IPS-18a (cell line): ENCODE measurements around the gene B4GALNT1.
"Not testable (repeated sequence)": the region's sequence is repeated elsewhere in the genome, so short reads cannot be mapped to it uniquely, and the experiment has no call there.

Experiments
- H3K27ac ChIP-seq: one replicate; pipeline ENCODE4 v1.5.1; 2013; ENCODE audit warnings: low read length
- H3K27me3 ChIP-seq: one replicate; pipeline ENCODE4 v1.6.1; 2013; ENCODE audit warnings: mild to moderate bottlenecking, low read length; ENCODE audit not compliant: control insufficient read depth, insufficient read depth
- H3K36me3 ChIP-seq: one replicate; pipeline ENCODE4 v1.6.1; 2013; ENCODE audit warnings: low read depth, low read length; ENCODE audit not compliant: control insufficient read depth
- H3K4me1 ChIP-seq: one replicate; pipeline ENCODE4 v1.6.1; 2013; ENCODE audit warnings: low read depth, low read length; ENCODE audit not compliant: control insufficient read depth
- H3K4me3 ChIP-seq: one replicate; pipeline ENCODE4 v1.5.1; 2013; ENCODE audit warnings: low read length
- H3K9ac ChIP-seq: one replicate; pipeline ENCODE4 v1.6.1; 2013; ENCODE audit warnings: mild to moderate bottlenecking, low read length, moderate library complexity
- H3K9me3 ChIP-seq: one replicate; pipeline ENCODE4 v1.6.1; 2013; ENCODE audit warnings: low read depth, low read length; ENCODE audit not compliant: control insufficient read depth

The B4GALNT1 gene

DNA sequence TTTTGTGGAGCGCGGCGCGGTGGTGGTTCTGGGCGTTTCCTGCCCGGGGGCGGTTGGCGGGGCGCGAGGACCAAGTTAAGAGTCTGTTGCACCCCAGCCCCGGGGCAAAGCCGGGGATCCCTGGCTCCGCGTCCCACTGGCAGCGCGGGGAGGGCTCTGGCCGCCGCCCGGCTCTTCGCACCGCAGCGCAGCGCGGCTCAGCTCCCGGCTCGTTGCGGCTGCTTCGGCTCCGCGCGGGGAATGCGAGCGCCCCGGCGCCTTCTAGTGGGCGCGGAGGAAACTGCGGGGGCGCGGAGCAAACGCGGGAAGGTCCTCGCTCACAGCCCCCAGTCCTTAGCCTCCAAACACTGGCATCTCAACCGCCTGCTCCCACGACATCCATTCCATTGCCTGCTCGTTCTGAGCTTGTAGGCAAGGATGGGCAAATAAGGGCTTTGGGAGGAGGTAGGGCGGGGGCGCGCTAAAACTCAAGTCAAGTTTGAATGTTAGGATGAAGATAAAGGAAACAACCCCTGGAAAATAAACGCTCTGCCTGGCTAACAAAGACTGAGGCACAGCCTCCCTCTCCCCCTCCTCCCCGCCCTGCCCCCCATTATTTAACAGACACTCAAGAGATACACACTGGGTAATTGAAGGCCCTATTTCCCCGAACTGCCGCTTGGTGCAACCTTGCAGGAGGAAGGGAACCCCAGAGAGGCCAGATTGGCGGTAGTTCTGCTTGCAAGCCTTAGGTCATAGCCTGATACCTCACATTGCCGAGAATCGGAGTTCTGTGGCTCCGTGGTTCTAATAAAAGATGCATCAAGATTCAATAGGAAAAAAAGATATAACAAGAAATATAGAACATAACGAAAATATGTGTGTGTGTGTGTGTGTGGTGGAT lies at the start of gene B4GALNT1:
B4GALNT1 (minus strand) TSS at position 244 of the 883 bp plus-strand sequence. CDS start 1,069 bp downstream, outside the sequence.
- no peaks in the 10 kb centered on the region for H3K9me3 ChIP-seq
- peaks cover 7% of the 10 kb centered on the region for H3K4me1 ChIP-seq
- H3K27me3 ChIP-seq, result peaks cover 70% of the 10 kb centered on the region
- H3K4me3 ChIP-seq, result peak within 1 kb of the TSS; percentile 52
- H3K9ac ChIP-seq, result no peak within 1 kb of the TSS
- H3K36me3 ChIP-seq, result no peaks in the 10 kb centered on the region
- H3K27ac ChIP-seq, result no peak within 1 kb of the TSS

DNA sequence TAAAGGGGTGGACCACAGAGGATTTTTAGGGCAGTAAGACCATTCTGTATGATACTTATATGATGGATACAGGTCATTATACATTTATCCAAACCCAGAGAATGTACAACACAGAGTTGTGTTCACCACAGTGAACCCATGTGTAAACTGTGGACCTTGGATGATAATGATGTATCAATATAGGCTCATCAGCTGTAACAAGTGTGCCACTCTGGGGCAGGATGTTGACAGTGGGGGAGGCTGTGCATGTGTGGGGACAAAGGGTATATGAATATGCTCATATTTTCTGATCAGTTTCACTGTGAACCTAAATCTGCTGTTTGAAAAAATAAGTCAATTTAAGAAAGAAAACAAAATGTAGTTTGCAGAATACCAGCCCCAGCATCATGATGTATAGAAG lies 46.7 kb upstream of the B4GALNT1 start:
- H3K4me3 ChIP-seq, result no peak overlapping the region

DNA sequence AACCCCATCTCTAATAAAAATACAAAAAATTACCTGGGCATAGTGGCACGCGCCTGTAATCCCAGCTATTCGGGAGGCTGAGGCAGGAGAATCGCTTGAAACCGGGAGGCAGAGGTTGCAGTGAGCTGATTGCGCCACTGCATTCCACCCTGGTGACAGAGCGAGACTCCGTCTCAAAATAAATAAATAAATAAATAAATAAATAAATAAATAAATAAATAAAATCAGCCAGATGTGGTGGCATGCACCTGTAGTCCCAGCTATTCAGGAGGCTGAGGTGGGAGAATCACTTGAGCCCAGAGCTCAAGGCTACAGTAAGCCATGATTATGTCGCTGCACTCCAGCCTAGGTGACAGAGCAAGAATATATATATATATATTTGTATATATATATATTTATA lies 44.9 kb upstream of the B4GALNT1 start:
- not testable (repeated sequence) for H3K9me3 ChIP-seq, H3K27me3 ChIP-seq, H3K27ac ChIP-seq, H3K9ac ChIP-seq, H3K4me3 ChIP-seq, H3K4me1 ChIP-seq, H3K36me3 ChIP-seq

More for the DNA sequence above, 46.7 kb upstream of the B4GALNT1 start:
- Histone ChIP-seq H3K9ac (no peak overlapping the region), H3K27me3 (no peaks in the 10 kb centered on the region), H3K27ac (no peak overlapping the region), H3K36me3 (no peaks in the 10 kb centered on the region), H3K4me1 (no peaks in the 10 kb centered on the region), H3K9me3 (peaks cover 5% of the 10 kb centered on the region)

DNA sequence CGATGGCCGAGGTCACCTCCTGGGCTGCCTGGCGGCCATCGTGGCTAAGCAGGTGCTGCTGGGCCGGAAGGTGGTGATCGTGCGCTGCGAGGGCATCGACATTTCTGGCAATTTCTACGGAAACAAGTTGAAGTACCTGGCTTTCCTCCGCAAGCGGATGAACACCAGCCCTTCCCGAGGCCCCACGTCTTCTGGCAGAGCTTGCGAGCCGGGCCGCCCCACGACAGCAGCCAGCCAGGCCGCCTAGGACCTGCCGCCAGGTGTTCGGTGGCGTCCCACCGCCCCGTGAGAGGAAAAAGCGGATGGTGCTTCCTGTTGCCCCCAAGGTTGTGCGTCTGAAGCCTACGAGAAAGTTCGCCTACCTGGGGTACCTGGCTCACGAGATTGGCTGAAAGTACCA lies 41.7 kb upstream of the B4GALNT1 start:
- Histone ChIP-seq H3K27ac (no peak overlapping the region), H3K27me3 (no peaks in the 10 kb centered on the region), H3K36me3 (no peaks in the 10 kb centered on the region), H3K9me3 (no peaks in the 10 kb centered on the region), H3K4me3 (no peak overlapping the region), H3K4me1 (no peaks in the 10 kb centered on the region), H3K9ac (no peak overlapping the region)

DNA sequence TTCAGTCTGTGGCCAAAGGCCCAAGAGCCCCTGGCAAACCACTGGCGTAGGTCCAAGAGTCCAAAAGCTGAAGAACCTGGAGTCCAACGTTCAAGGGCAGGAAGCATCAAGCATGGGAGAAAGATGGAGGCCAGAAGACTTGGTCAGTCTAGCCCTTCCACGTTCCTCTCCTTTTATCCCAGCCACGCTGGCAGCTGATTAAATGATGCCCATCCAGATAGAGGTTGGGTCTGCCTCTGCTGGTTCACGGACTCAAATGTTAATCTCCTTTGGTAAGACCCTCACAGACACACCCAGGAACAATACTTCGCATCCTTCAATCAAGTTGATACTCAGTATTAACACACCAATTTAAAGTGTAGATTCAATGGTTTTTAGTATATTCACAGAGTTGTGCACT lies 39.8 kb upstream of the B4GALNT1 start:
- Histone ChIP-seq H3K4me1 (no peaks in the 10 kb centered on the region), H3K9ac (no peak overlapping the region), H3K27me3 (no peaks in the 10 kb centered on the region)

DNA sequence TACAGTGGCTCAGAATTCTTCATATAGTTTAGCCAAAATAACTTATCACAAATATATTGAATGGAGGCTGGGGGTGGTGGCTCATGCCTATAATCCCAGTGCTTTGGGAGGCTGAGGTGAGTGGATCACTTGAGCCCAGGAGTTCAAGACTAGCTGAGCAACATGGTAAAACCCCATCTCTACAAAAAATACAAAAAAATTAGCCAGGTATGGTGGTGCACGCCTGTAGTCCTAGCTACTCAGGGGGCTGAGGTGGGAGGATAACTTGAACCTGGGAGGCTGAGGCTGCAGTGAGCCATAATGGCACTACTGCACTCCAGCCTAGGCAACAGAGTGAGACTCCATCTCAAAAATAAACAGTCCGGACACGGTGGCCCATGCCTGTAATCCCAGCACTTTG lies 38.8 kb upstream of the B4GALNT1 start:
- H3K4me3 ChIP-seq, H3K27me3 ChIP-seq, H3K36me3 ChIP-seq, H3K9ac ChIP-seq, H3K9me3 ChIP-seq, H3K27ac ChIP-seq, H3K4me1 ChIP-seq: not testable (repeated sequence)

More for the DNA sequence above, 39.8 kb upstream of the B4GALNT1 start:
- Histone ChIP-seq H3K36me3 (no peaks in the 10 kb centered on the region), H3K9me3 (no peaks in the 10 kb centered on the region), H3K27ac (no peak overlapping the region), H3K4me3 (no peak overlapping the region)

DNA sequence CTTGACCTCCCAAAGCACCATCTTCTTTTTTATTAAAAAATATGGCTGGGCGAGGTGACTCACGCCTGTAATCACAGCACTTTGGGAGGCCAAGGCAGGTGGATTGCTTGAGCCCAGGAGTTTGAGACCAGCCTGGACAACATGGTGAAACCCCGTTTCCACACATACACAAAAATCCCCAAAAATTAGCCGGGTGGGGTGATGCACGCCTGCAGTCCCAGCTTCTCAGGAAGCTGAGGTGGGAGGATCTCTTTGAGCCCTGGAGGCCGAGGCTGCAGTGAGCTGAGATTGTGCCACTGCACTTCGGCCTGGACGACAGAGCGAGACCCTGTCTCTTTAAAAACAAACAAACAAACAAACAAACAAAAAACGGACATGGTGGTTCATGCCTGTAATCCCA lies 36.7 kb upstream of the B4GALNT1 start:
- not testable (repeated sequence) for H3K27ac ChIP-seq, H3K4me1 ChIP-seq, H3K9me3 ChIP-seq, H3K36me3 ChIP-seq, H3K9ac ChIP-seq, H3K27me3 ChIP-seq, H3K4me3 ChIP-seq

DNA sequence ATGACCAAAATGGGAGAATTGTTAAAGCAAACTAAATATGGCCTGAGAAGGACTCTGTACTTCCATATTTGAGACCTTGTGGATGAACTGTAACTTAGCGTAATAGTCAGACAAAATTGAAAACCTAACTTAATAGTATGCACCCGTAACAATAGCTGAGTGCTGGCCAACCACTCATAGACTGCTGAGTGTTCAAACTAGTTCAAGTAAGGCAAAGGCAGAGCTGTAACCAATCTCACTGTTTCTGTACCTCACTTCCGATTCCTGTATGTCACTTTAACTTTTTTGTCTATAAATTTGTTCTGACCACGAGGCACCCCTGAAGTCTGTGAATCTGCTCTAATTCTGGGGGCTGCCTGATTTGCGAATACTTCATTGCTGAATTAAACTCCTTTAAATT lies 33.9 kb upstream of the B4GALNT1 start:
- no peaks in the 10 kb centered on the region for H3K27me3 ChIP-seq
- H3K4me3 ChIP-seq, result no peak overlapping the region
- no peak overlapping the region for H3K27ac ChIP-seq
- H3K9ac ChIP-seq, result no peak overlapping the region
- no peaks in the 10 kb centered on the region for H3K4me1 ChIP-seq
- H3K36me3 ChIP-seq, result no peaks in the 10 kb centered on the region
- no peaks in the 10 kb centered on the region for H3K9me3 ChIP-seq

DNA sequence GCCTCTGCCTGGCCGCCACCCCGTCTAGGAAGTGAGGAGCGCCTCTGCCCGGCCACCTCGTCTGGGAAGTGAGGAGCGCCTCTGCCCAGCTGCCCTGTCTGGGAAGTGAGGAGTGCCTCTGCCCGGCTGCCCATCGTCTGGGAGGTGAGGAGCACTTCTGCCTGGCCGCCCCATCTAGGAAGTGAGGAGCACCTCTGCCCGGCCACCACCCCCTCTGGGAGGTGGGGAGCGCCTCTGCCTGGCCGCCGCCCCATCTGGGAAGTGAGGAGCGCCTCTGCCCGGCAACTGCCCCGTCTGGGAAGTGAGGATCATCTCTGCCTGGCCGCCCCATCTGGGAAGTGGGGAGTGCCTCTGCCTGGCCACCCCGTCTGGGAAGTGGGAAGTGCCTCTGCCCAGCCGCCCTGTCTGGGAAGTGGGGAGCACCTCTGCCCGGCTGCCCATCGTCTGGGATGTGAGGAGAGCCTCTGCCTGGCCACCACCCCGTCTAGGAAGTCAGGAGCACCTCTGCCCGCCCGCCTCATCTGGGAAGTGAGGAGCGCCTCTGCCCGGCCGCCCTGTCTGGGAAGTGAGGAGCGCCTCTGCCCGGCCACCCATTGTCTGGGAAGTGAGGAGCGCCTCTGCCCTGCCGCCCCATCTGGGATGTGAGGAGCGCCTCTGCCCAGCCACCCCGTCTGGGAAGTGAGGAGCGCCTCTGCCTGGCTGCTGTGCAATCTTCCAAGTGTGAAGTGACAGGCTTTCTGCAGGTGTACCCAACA lies 32.2 kb upstream of the B4GALNT1 start:
- not testable (repeated sequence) for H3K36me3 ChIP-seq, H3K4me1 ChIP-seq, H3K27ac ChIP-seq, H3K27me3 ChIP-seq, H3K9ac ChIP-seq, H3K4me3 ChIP-seq
- H3K9me3 ChIP-seq, result peaks cover 13% of the 10 kb centered on the region

DNA sequence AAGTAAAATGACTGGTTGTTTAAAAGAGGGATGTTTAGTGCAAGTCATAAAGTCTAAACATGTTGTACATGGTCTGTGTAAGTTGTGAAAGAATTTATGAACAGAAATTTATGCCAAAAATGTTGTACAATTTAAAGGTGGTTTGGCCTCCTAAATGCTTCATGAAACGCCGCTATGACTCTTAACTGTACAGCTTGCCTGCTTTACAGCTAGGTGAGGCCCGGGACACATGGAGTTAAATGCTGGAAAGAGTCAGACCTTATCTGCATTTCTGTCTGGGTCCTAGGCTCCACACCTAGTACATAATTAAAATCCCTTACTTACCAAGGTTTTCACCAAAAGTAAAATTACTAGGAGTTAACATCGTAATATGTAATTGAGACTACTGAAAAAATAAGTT lies 28.4 kb upstream of the B4GALNT1 start:
- H3K4me1 ChIP-seq, result no peaks in the 10 kb centered on the region
- H3K9ac ChIP-seq, result no peak overlapping the region
- H3K36me3 ChIP-seq, result no peaks in the 10 kb centered on the region
- H3K27ac ChIP-seq, result no peak overlapping the region
- no peaks in the 10 kb centered on the region for H3K27me3 ChIP-seq
- peaks cover 15% of the 10 kb centered on the region for H3K9me3 ChIP-seq
- no peak overlapping the region for H3K4me3 ChIP-seq

DNA sequence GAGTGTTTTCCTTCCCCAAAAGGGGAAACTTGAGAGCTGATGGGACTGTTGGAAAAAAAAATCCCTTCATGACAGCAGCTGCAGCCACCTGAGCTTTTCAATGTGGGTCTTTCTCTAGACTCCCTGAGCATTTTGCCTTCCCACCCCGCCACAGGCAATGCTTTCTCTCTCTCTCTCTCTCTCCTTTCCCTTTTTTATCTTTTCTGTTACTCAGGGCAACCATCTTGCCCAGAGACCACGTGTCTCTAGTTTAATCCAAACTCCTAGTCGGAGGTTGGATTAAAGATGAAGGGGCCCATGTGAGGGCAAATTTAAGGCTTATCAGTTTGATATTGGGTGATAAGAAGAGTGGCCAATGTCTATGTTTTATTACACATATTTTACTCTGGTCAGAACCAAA lies 25.9 kb upstream of the B4GALNT1 start:
- Histone ChIP-seq H3K4me3 (no peak overlapping the region), H3K27me3 (no peaks in the 10 kb centered on the region), H3K27ac (no peak overlapping the region), H3K36me3 (no peaks in the 10 kb centered on the region), H3K9me3 (peaks cover 19% of the 10 kb centered on the region), H3K4me1 (no peaks in the 10 kb centered on the region), H3K9ac (no peak overlapping the region)

DNA sequence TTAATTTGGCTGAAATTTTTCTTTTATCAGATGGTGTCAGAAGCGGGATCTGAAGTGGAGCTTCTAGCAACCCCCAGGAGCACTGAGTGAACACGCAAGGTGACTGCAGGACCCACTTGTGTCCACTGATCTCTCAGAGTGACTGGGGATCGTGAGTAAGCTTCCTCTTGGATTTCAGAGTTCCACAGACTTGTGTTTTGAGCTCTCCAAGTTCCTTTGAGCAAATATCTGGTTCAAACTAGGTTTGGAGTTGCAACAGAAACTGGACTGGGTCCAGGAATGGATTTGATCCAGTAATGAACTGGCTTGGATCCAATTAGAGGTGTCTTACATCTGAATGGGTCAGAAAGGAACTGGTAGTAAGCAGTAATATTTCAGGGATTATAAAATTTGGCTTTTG lies 24.7 kb upstream of the B4GALNT1 start:
- H3K27me3 ChIP-seq, result no peaks in the 10 kb centered on the region
- no peaks in the 10 kb centered on the region for H3K36me3 ChIP-seq
- H3K4me3 ChIP-seq, result no peak overlapping the region
- peaks cover 22% of the 10 kb centered on the region for H3K9me3 ChIP-seq
- H3K27ac ChIP-seq, result no peak overlapping the region
- no peak overlapping the region for H3K9ac ChIP-seq
- no peaks in the 10 kb centered on the region for H3K4me1 ChIP-seq
